HFFc6 (cell line): Measurements from ENCODE around the gene TOP1. TPM values are rescaled to one million over a fixed set of nuclear protein-coding genes. Genes with fewer than 3 reads are reported as not detected.

Experiments
- DNase-seq: peaks from one replicate; pipeline ENCODE4 v3.0.0-alpha.2; 2018
- H3K27ac Mint-ChIP-seq: 2 replicates; pipeline ENCODE4 v1.8.0; 2020; ENCODE audit warnings: mild to moderate bottlenecking, mixed read lengths
- H3K27me3 Mint-ChIP-seq: 2 replicates; pipeline ENCODE4 v1.8.0; 2021; ENCODE audit warnings: mild to moderate bottlenecking, moderate library complexity, mixed read lengths; ENCODE audit not compliant: insufficient read depth
- H3K36me3 Mint-ChIP-seq: 2 replicates; pipeline ENCODE4 v1.8.0; 2021; ENCODE audit warnings: low read depth, mixed read lengths
- H3K4me1 Mint-ChIP-seq: 2 replicates; pipeline ENCODE4 v1.8.0; 2020; ENCODE audit warnings: low read depth, mixed read lengths
- H3K4me3 Mint-ChIP-seq: 2 replicates; pipeline ENCODE4 v1.8.0; 2020; ENCODE audit warnings: mild to moderate bottlenecking, moderate library complexity, mixed read lengths
- H3K9me3 Mint-ChIP-seq: 2 replicates; pipeline ENCODE4 v1.8.0; 2020; ENCODE audit warnings: mild to moderate bottlenecking, mixed read lengths
- total RNA-seq, 6 experiments: library from RNA; stranded (reverse); fragmentation: NEBNext Ultra II Directional; extraction: Animal tissue kit (Norgen Biotek cat#: 25700); gene quantifications; 2 replicates in 1 of 6; 3 replicates in 5 of 6; pipeline ENCODE4 v1.2.3, GENCODE V29; 2021
- TF ChIP-seq, protein P1 (sequence below): fragments of 200-600 bp; sonication (generic); IDR thresholded peaks from 2 replicates; pipeline ENCODE4 v1.5.0; 2021; ENCODE audit warnings: antibody characterized with exemption, mild to moderate bottlenecking

The TOP1 gene
- total RNA-seq, 6 experiments from 2014 or later = 62.1 to 77.0 (median 73.0) TPM

DNA sequence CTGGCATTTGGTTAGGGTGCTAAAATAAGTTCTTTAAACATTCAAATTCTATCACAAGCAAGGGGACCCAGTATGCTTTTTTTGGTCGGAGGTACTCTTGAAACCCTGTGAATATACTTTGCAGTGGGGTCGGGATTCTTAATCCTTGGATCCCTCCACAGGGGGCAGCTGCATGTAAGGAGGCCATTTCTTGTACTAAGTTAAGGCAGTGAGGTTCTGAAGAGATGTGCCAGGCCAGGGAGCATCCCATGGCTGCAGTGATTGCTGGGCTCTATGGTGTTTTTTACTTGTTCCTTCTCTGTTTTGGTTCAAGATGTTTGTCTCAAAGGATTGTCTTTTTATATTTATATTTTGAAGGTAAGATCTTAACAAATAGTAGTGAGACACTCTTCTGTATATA lies 50.4 kb downstream of the TOP1 start:
- Mint-ChIP-seq H3K27ac (peak overlapping the region; percentile 52; the same call in 1 of the 2 replicates), H3K36me3 (peaks cover 45% of the 10 kb centered on the region), H3K4me3 (0 out of 2 replicates have a peak overlapping the region, but pooled peaks have one; percentile 75), H3K4me1 (peaks cover 64% of the 10 kb centered on the region), H3K27me3 (no peaks in the 10 kb centered on the region), H3K9me3 (no peaks in the 10 kb centered on the region)
- no peak for DNase-seq
- TF ChIP-seq, protein P1, sequence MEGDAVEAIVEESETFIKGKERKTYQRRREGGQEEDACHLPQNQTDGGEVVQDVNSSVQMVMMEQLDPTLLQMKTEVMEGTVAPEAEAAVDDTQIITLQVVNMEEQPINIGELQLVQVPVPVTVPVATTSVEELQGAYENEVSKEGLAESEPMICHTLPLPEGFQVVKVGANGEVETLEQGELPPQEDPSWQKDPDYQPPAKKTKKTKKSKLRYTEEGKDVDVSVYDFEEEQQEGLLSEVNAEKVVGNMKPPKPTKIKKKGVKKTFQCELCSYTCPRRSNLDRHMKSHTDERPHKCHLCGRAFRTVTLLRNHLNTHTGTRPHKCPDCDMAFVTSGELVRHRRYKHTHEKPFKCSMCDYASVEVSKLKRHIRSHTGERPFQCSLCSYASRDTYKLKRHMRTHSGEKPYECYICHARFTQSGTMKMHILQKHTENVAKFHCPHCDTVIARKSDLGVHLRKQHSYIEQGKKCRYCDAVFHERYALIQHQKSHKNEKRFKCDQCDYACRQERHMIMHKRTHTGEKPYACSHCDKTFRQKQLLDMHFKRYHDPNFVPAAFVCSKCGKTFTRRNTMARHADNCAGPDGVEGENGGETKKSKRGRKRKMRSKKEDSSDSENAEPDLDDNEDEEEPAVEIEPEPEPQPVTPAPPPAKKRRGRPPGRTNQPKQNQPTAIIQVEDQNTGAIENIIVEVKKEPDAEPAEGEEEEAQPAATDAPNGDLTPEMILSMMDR = no peak

DNA sequence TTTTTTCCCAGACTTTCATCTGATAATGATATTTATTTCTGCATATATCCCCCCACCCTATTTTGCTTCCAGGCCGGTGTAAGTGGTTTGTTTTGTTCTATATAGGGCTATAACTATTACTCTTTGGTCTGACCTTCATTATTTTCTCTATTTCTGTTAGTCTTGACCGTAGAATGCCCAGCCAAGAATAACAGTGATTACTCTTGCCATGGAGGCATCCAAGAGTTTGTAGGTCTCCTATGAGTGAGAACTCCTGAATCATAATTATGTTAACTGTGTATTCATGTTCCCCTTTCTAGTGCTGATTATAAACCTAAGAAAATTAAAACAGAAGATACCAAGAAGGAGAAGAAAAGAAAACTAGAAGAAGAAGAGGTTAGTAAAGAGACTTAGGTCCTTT lies 52.2 kb downstream of the TOP1 start:
- peak overlapping the region; percentile 11 for H3K27ac Mint-ChIP-seq
- no peak overlapping the region for H3K4me3 Mint-ChIP-seq
- peaks cover 50% of the 10 kb centered on the region for H3K4me1 Mint-ChIP-seq
- no peaks in the 10 kb centered on the region for H3K27me3 Mint-ChIP-seq
- H3K9me3 Mint-ChIP-seq = no peaks in the 10 kb centered on the region
- H3K36me3 Mint-ChIP-seq = peaks cover 57% of the 10 kb centered on the region
- no peak for DNase-seq
- TF ChIP-seq, protein P1 = no peak

DNA sequence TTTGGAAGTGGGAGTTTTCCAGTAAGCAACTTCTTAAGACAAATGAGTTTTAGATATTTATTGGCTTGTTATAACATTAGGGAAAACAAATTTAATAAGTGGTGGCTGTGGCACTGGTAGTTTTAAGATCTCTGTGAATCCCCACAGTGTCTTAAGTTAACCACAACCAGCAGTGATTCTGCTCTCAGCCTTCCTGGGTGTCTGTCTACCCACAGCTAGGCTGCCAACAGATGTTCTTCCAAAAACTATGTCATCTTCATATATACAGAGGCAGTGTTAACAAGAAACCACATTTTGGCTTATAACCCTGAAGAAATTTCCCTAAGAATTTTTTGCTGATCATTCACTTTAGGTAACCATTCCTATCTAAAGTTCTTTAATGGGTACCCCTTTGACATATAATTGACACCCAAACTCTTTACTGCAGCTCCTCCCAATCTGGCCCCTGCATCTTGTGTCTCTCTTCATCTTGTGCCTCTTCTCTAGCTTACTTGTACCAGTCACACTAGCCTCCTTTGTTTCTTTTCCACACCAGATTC lies 52.7 kb downstream of the TOP1 start:
- no peak for DNase-seq
- H3K27me3 Mint-ChIP-seq = no peaks in the 10 kb centered on the region

DNA sequence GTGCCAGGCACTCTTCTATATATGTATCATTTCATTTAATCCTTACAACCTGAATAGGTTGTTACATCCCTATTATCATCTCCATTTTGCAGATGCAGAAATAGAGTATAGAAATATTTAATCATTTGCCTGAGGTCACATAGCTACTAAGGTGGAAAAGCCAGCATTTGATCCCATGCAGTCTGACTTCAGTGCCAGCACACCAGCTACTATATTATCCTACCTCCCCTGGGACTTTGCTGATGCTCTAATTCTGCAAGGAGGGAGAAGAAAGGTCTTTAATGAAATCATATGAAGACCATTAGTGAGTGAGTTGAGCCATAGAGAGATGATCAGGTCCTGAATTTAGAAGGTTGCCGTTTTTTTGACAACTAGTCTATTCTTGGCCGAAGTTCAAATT lies 53.7 kb downstream of the TOP1 start:
- Mint-ChIP-seq H3K4me1 (peaks cover 45% of the 10 kb centered on the region), H3K27me3 (no peaks in the 10 kb centered on the region), H3K4me3 (no peak overlapping the region), H3K9me3 (no peaks in the 10 kb centered on the region), H3K36me3 (peaks cover 44% of the 10 kb centered on the region), H3K27ac (peak overlapping the region; percentile 34; the same call in 1 of the 2 replicates)
- DNase-seq = no peak
- TF ChIP-seq, protein P1 = no peak

More for the DNA sequence above, 52.7 kb downstream of the TOP1 start:
- Mint-ChIP-seq H3K9me3 (no peaks in the 10 kb centered on the region), H3K4me1 (peaks cover 45% of the 10 kb centered on the region), H3K4me3 (no peak overlapping the region), H3K36me3 (peaks cover 52% of the 10 kb centered on the region), H3K27ac (peak overlapping the region; percentile 11)
- TF ChIP-seq, protein P1 = no peak

DNA sequence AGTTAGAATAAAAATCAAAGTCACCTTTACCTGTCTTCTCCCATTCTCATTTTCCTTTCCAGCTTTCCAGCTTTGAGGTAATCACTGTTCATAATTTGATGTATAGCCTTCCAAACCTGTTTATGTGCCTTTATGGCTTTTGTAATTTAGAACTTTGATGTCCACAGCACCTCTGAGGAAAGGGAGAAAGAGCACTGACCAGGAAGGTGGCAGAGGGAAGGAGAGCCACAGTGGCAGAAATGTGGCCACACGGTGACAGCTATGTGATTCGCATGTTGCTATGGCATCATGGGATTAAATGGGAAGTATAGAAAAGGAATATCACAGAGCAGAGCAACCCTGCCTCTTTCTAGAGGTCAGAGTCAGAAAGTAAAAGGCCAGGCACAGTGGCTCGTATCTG lies 57.0 kb downstream of the TOP1 start:
- peaks cover 42% of the 10 kb centered on the region for H3K36me3 Mint-ChIP-seq
- H3K27ac Mint-ChIP-seq = no peak overlapping the region
- DNase-seq = no peak
- peaks cover 22% of the 10 kb centered on the region for H3K4me1 Mint-ChIP-seq
- TF ChIP-seq, protein P1 = no peak
- H3K4me3 Mint-ChIP-seq = no peak overlapping the region
- H3K27me3 Mint-ChIP-seq = no peaks in the 10 kb centered on the region
- H3K9me3 Mint-ChIP-seq = no peaks in the 10 kb centered on the region
